H1 (cell line): Measurements from ENCODE around the gene EHD2. TPM values are rescaled to one million over a fixed set of nuclear protein-coding genes. Genes with fewer than 3 reads are reported as not detected.

Experiments used
- CTCF ChIA-PET: fragments of 300-600 bp; sonication (Branson Sonifier 250); formaldehyde crosslinking; loops from one replicate; lab custom pipeline; 2021; ENCODE audit not compliant: partially characterized antibody; lab: Charles Lee
- POLR2A ChIA-PET: fragments of 300-600 bp; sonication (Branson Sonifier 250); formaldehyde crosslinking; loops from one replicate; lab custom pipeline; 2021; ENCODE audit warnings: inconsistent platforms; ENCODE audit not compliant: partially characterized antibody; lab: Charles Lee
- DNase-seq, 2 experiments: peaks; one replicate each; pipeline versions ENCODE4 v3.0.0 to v3.0.0-alpha.2; 2010 to 2022; ENCODE audit warnings: low spot score in 2 of 2, low read depth in 1 of 2, mixed read lengths in 1 of 2
- FAIRE-seq: peaks from 2 replicates; lab custom pipeline; 2011; peaks lifted over from hg19 to GRCh38; lab: Jason Lieb, UNC
- H2AFZ ChIP-seq: 2 replicates; pipeline ENCODE4 v1.8.1; 2012; ENCODE audit warnings: low read length, inconsistent platforms
- H2AK5ac ChIP-seq: 2 replicates; pipeline ENCODE4 v1.6.1; 2013; ENCODE audit warnings: low read depth, low read length
- H2BK120ac ChIP-seq: replicated peaks from 2 replicates; pipeline ENCODE3; 2013; ENCODE audit warnings: low read depth, low read length, inconsistent platforms
- H2BK12ac ChIP-seq: 2 replicates; pipeline ENCODE4 v1.6.1; 2013; ENCODE audit warnings: low read depth, low read length
- H2BK15ac ChIP-seq: 2 replicates; pipeline ENCODE4 v1.6.1; 2013; ENCODE audit warnings: low read length
- H2BK20ac ChIP-seq: 2 replicates; pipeline ENCODE4 v1.6.1; 2013; ENCODE audit warnings: low read length
- H2BK5ac ChIP-seq: 2 replicates; pipeline ENCODE4 v1.6.1; 2013; ENCODE audit warnings: low read depth, low read length
- H3K14ac ChIP-seq: 2 replicates; pipeline ENCODE4 v1.6.1; 2013; ENCODE audit warnings: inconsistent platforms; ENCODE audit not compliant: insufficient read length
- H3K18ac ChIP-seq: 2 replicates; pipeline ENCODE4 v1.6.1; 2013; ENCODE audit warnings: low read length; ENCODE audit errors: extremely low read depth
- H3K23ac ChIP-seq: 2 replicates; pipeline ENCODE4 v1.6.1; 2013; ENCODE audit warnings: inconsistent platforms; ENCODE audit not compliant: insufficient read length
- H3K23me2 ChIP-seq: 2 replicates; pipeline ENCODE4 v1.6.1; 2013; ENCODE audit warnings: low read depth, low read length
- H3K27ac ChIP-seq: 2 replicates; pipeline ENCODE4 v1.6.1; 2011; ENCODE audit warnings: low read depth, low read length, inconsistent platforms
- H3K27me3 ChIP-seq, 4 experiments: replicated peaks in 1 of 4; 1 replicate in 1 of 4; 2 replicates in 3 of 4; pipeline versions ENCODE4 v1.6.1 to v1.8.1; 2011 to 2013; ENCODE audit warnings: low read length in 3 of 4, mild to moderate bottlenecking in 3 of 4, inconsistent platforms in 2 of 4, mixed read lengths in 2 of 4, moderate library complexity in 1 of 4; ENCODE audit not compliant: control insufficient read depth in 3 of 4, insufficient read depth in 3 of 4; ENCODE audit errors: extremely low read depth in 1 of 4
- H3K36me3 ChIP-seq, 4 experiments: 2 replicates each; pipeline versions ENCODE4 v1.6.1 to v1.8.1; 2011 to 2013; ENCODE audit warnings: mild to moderate bottlenecking in 4 of 4, low read length in 3 of 4, moderate library complexity in 2 of 4, control low read depth in 1 of 4, inconsistent platforms in 1 of 4; ENCODE audit not compliant: insufficient read depth in 4 of 4, control insufficient read depth in 2 of 4
- H3K4ac ChIP-seq: replicated peaks from 2 replicates; pipeline ENCODE3; 2013; ENCODE audit warnings: low read length, low read depth, mixed read lengths, inconsistent platforms; ENCODE audit not compliant: insufficient read length
- H3K4me1 ChIP-seq, 4 experiments: replicated peaks in 1 of 4; 1 replicate in 1 of 4; 2 replicates in 3 of 4; pipeline versions ENCODE4 v1.6.1 to v1.8.1; 2011 to 2013; ENCODE audit warnings: low read length in 3 of 4, inconsistent platforms in 2 of 4, mixed read lengths in 1 of 4; ENCODE audit not compliant: insufficient read depth in 4 of 4, control insufficient read depth in 3 of 4
- H3K4me2 ChIP-seq, 2 experiments: 2 replicates each; pipeline versions ENCODE4 v1.6.1 to v1.8.1; 2011 to 2013; ENCODE audit warnings: low read depth in 2 of 2, low read length in 2 of 2, control low read depth in 1 of 2, inconsistent platforms in 1 of 2, mild to moderate bottlenecking in 1 of 2; ENCODE audit not compliant: insufficient read depth in 1 of 2
- H3K4me3 ChIP-seq, 4 experiments: fragments of 200-600, 300-600 bp in 1 of 4; sonication (generic), shearing (Covaris generic), sonication (Bioruptor Twin) in 1 of 4; 2 replicates each; pipeline versions ENCODE4 v1.5.1 to v1.8.1; 2011 to 2016; ENCODE audit warnings: low read length in 4 of 4, low read depth in 3 of 4, control low read depth in 2 of 4, inconsistent platforms in 2 of 4, mild to moderate bottlenecking in 2 of 4, mixed read lengths in 1 of 4, moderate library complexity in 1 of 4; ENCODE audit not compliant: insufficient read depth in 2 of 4; ENCODE audit errors: extremely low read depth in 1 of 4
- H3K56ac ChIP-seq: replicated peaks from 2 replicates; pipeline ENCODE3; 2013; ENCODE audit warnings: low read depth, mild to moderate bottlenecking, mixed read lengths, low read length, inconsistent platforms; ENCODE audit not compliant: insufficient read length
- H3K79me1 ChIP-seq: 2 replicates; pipeline ENCODE4 v1.6.1; 2013; ENCODE audit warnings: low read depth, low read length, control low read depth
- H3K79me2 ChIP-seq, 2 experiments: 2 replicates each; pipeline versions ENCODE4 v1.6.1 to v1.8.1; 2012 to 2013; ENCODE audit warnings: low read length in 2 of 2, mild to moderate bottlenecking in 2 of 2, inconsistent platforms in 1 of 2; ENCODE audit not compliant: insufficient read depth in 2 of 2, control insufficient read depth in 1 of 2
- H3K9ac ChIP-seq, 4 experiments: replicated peaks in 1 of 4; 1 replicate in 1 of 4; 2 replicates in 3 of 4; pipeline versions ENCODE4 v1.6.1 to v1.8.1; 2011 to 2013; ENCODE audit warnings: low read depth in 3 of 4, low read length in 3 of 4, control low read depth in 2 of 4, mild to moderate bottlenecking in 2 of 4, moderate library complexity in 2 of 4, inconsistent platforms in 1 of 4; ENCODE audit errors: extremely low read depth in 1 of 4
- H3K9me3 ChIP-seq, 2 experiments: 2 replicates each; pipeline versions ENCODE4 v1.6.1 to v1.8.1; 2012 to 2013; ENCODE audit warnings: mild to moderate bottlenecking in 2 of 2, moderate library complexity in 2 of 2, control low read depth in 1 of 2, inconsistent platforms in 1 of 2, low read depth in 1 of 2, low read length in 1 of 2, mixed read lengths in 1 of 2; ENCODE audit not compliant: insufficient read depth in 2 of 2
- H4K20me1 ChIP-seq, 2 experiments: replicated peaks in 1 of 2; 2 replicates each; pipeline versions ENCODE3 to v1.8.1; 2011 to 2013; ENCODE audit warnings: inconsistent platforms in 2 of 2, low read length in 2 of 2, mild to moderate bottlenecking in 1 of 2; ENCODE audit not compliant: insufficient read depth in 2 of 2, control insufficient read depth in 1 of 2
- H4K5ac ChIP-seq: 2 replicates; pipeline ENCODE4 v1.6.1; 2013; ENCODE audit warnings: low read length, low read depth, mixed read lengths, inconsistent platforms; ENCODE audit not compliant: insufficient read length
- H4K8ac ChIP-seq: 2 replicates; pipeline ENCODE4 v1.8.0; 2013; ENCODE audit warnings: mild to moderate bottlenecking, moderate library complexity, low read length, inconsistent platforms; ENCODE audit not compliant: insufficient read depth; ENCODE audit errors: extremely low read depth
- H4K91ac ChIP-seq: replicated peaks from 2 replicates; pipeline ENCODE3; 2013; ENCODE audit warnings: low read length, mixed read lengths, inconsistent platforms; ENCODE audit not compliant: insufficient read length
- PHF8 ChIP-seq: fragments of 200-600 bp; sonication (generic); conservative IDR thresholded peaks from 2 replicates; pipeline ENCODE4 v1.7.1; 2012; ENCODE audit warnings: low read depth, mild to moderate bottlenecking, inconsistent platforms, low read length, moderate library complexity
- WGBS, 2 experiments: shearing (Covaris generic) in 1 of 2; methylation state at CpG; one replicate each; pipeline versions ENCODE4 v1.1.6 to v1.1.7; 2013 to 2015; ENCODE audit warnings: low lambda C conversion rate in 2 of 2, mixed read lengths in 2 of 2, inconsistent platforms in 1 of 2, low coverage in 1 of 2, missing lambda C conversion rate in 1 of 2; ENCODE audit not compliant: insufficient replicate concordance in 2 of 2, insufficient coverage in 1 of 2, insufficient read length in 1 of 2; ENCODE audit errors: extremely low coverage in 1 of 2, missing lambda C conversion rate in 1 of 2; 5-methylcytosine and 5-hydroxymethylcytosine counted together
- polyA plus RNA-seq, 7 experiments: library from polyadenylated mRNA; depleted of rRNA in 3 of 7; stranded (reverse) in 5 of 7; unstranded in 2 of 7; fragments of >200 nt in 5 of 7; fragments of 200-250 nt in 2 of 7; gene quantifications; 1 replicate in 5 of 7; 2 replicates in 1 of 7; 4 replicates in 1 of 7; pipeline versions ENCODE4 v1.2.1 to v1.2.3, GENCODE V29; 2011 to 2013; ENCODE audit warnings: missing spikeins in 2 of 7, mixed read lengths in 2 of 7
- total RNA-seq: library from RNA; stranded (reverse); fragmentation: NEBNext Ultra II Directional; extraction: Animal tissue kit (Norgen Biotek cat#: 25700); gene quantifications from 2 replicates; pipeline ENCODE4 v1.2.1, GENCODE V29; 2021
- TF ChIP-seq, protein P1 (sequence below): IDR thresholded peaks from 2 replicates; pipeline ENCODE4 v1.6.1; 2011; ENCODE audit warnings: low read depth, mild to moderate bottlenecking, low read length; ENCODE audit not compliant: insufficient read depth

Gene EHD2
- total and polyA plus RNA-seq, 2 of the 8 experiments (the other 6 are each of a cell fraction or from before 2014, with no cell fraction given): 4.5 to 14.3 TPM

DNA sequence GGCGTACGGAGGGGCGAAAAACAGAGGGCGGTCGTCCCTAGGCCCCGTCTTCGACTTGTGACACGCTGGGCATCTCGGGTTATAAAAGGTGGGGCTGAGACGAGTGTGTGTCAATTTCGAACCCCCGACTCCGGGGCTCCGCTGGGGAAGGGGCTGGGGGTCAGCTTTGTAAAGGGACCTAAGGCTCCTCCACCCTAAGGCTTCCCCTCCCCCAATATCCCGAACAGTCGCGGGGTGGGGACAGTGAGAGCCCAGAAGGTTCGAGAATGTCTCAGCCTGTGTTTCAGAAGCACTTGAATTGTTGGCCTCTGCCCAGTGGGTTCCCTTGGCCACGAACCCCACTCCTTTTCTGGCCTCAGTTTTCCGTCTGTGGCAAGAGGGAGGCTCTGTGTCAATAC lies 65.7 kb downstream of the EHD2 start:
- no peaks in the 10 kb centered on the region for H3K27me3 ChIP-seq
- H3K4ac ChIP-seq: peak overlapping the region; percentile 44
- CTCF ChIA-PET: interaction anchor here (1.0 kb wide), 1 partner anchor 16 kb away, joined by 3 read pairs; no protein-coding TSS in a partner anchor
- peak overlapping the region; percentile 68 for H3K18ac ChIP-seq
- peaks cover 12 to 27% (median 23%) of the 10 kb centered on the region in 4 experiments for H3K36me3 ChIP-seq
- H2BK12ac ChIP-seq: no peak overlapping the region
- H2BK15ac ChIP-seq: no peak overlapping the region
- H2BK5ac ChIP-seq: peak overlapping the region; percentile 97; the same call in 1 of the 2 replicates
- peaks cover 8% of the 10 kb centered on the region for H3K23me2 ChIP-seq
- H3K79me2 ChIP-seq: peaks cover 13 to 25% of the 10 kb centered on the region in 2 experiments
- FAIRE-seq: no peak
- H3K4me1 ChIP-seq: peaks cover 0 to 9% (median 5%) of the 10 kb centered on the region in 4 experiments; a peak in 5 of 7 replicates
- no peak overlapping the region for H3K14ac ChIP-seq
- peaks cover 7% of the 10 kb centered on the region for H3K79me1 ChIP-seq
- TF ChIP-seq PHF8: 0 out of 2 replicates have a peak, but pooled peaks have one; percentile 42
- TF ChIP-seq, protein P1, sequence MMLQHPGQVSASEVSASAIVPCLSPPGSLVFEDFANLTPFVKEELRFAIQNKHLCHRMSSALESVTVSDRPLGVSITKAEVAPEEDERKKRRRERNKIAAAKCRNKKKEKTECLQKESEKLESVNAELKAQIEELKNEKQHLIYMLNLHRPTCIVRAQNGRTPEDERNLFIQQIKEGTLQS: no peak
- no peak for DNase-seq
- no peak overlapping the region for H3K23ac ChIP-seq
- peak overlapping the region; percentile 59 to 92 for H3K4me2 ChIP-seq
- peak overlapping the region; percentile 57 to 97 (median 75) for H3K4me3 ChIP-seq
- H3K27ac ChIP-seq: 0 out of 2 replicates have a peak overlapping the region, but pooled peaks have one; percentile 16
- peak overlapping the region; percentile 82 for H4K91ac ChIP-seq
- peak overlapping the region; percentile 43 for H3K56ac ChIP-seq
- H2BK120ac ChIP-seq: peak overlapping the region; percentile 60
- no peak overlapping the region for H2AK5ac ChIP-seq
- no peak overlapping the region for H2AFZ ChIP-seq
- peak overlapping the region; percentile 6 for H4K5ac ChIP-seq
- H4K8ac ChIP-seq: no peak overlapping the region
- H2BK20ac ChIP-seq: no peak overlapping the region
- 6% methylated on average over 16 of the region's 20 CpGs; no CpG with 5 or more reads in 1 of the 2 experiments for WGBS, 2 experiments
- peak overlapping the region; percentile 75 to 95 (median 93) for H3K9ac ChIP-seq
- POLR2A ChIA-PET: interaction anchor here (1.2 to 5.0 kb wide), 4 partner anchors 10 to 30 kb away, joined by 4 to 34 read pairs (median 16); no protein-coding TSS in a partner anchor
- H4K20me1 ChIP-seq: peaks cover 8 to 20% of the 10 kb centered on the region in 2 experiments
- H3K9me3 ChIP-seq: no peaks in the 10 kb centered on the region
